Neural progenitor cell (in vitro differentiated cells): Measurements from ENCODE around the gene EFNA2.

ENCODE experiments used
- CTCF ChIP-seq: fragments of 200-600 bp; sonication (generic); IDR thresholded peaks from 2 replicates; pipeline ENCODE4 v1.5.1; 2017; ENCODE audit warnings: antibody characterized with exemption, mild to moderate bottlenecking
- EZH2 ChIP-seq: fragments of 200-600 bp; sonication (generic); IDR thresholded peaks from 2 replicates; pipeline ENCODE4 v1.6.1; 2017; ENCODE audit warnings: antibody characterized with exemption, mild to moderate bottlenecking, moderate library complexity

GRCh38 chr19:1262623-1263123 lies 23.0 kb upstream of the EFNA2 start:
- TF ChIP-seq CTCF: no peak
- no peak for TF ChIP-seq EZH2
